GM21737 (cell line): ENCODE measurements around the gene LRP8.
"Not testable (repeated sequence)": the region's sequence is repeated elsewhere in the genome, so short reads cannot be mapped to it uniquely, and the experiment has no call there.

ENCODE experiments used
- ATAC-seq: cut with Tn5 transposase; IDR thresholded peaks from one replicate; pipeline ENCODE4 v1.9.1; 2021; ENCODE audit warnings: mild to moderate bottlenecking, moderate library complexity; ENCODE audit not compliant: unreplicated experiment

LRP8 gene

DNA sequence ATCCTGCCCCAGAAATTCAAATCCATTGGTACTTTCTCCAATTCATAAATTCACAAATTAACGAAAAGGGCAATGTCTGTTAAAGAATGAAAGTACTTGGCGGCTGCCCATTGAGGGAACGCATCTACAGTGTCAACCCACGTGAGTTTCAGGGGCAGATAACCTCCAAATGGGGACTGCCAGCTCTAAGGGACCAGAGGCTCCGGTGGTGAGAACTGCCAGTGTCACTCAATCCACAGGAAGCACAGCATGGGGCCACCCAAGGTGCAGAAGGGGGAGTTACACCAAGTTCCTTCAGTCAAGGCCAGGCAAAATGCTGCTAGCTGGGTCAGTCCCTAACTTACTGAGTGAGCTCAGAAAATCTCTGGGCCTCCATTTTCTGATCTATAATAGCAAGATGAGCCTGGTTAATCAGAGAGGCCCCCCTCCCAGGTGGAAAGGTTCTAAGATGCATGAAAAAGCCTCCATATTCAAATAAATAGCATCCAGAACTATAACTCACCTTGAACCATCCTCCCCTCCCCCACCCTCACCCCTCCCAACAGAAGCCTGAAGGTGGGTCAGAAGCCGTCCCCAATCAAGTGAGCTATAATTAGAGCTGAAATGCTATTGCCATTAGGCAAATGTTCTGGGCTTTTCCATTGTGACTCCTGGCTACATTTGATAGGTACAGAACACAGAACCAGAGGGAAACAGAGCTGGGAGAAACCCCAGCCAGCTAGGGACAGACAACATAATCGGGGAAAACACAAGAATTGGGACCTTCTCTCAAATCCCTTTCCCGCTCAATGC is 41.7 kb downstream of the LRP8 start:
- no peak for ATAC-seq

DNA sequence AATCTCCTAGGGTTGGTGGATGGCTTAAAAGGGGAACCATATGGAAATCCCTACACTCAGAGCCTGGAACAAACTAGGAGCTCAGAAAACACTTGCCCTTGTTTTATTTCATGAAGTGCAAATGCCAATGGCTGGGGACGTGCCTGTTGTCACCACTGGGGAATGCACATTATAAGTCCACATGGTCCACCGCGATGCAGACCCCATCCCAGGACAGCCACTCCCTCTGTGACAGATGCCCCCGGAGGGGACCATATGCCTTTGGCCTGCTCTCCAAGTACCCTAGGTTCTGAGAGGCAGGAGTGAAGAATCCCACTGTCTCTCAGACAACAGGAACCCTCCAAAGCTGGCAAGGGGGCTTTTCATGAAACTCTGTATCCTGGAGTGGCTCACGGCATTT is 42.3 kb downstream of the LRP8 start:
- ATAC-seq, result no peak

DNA sequence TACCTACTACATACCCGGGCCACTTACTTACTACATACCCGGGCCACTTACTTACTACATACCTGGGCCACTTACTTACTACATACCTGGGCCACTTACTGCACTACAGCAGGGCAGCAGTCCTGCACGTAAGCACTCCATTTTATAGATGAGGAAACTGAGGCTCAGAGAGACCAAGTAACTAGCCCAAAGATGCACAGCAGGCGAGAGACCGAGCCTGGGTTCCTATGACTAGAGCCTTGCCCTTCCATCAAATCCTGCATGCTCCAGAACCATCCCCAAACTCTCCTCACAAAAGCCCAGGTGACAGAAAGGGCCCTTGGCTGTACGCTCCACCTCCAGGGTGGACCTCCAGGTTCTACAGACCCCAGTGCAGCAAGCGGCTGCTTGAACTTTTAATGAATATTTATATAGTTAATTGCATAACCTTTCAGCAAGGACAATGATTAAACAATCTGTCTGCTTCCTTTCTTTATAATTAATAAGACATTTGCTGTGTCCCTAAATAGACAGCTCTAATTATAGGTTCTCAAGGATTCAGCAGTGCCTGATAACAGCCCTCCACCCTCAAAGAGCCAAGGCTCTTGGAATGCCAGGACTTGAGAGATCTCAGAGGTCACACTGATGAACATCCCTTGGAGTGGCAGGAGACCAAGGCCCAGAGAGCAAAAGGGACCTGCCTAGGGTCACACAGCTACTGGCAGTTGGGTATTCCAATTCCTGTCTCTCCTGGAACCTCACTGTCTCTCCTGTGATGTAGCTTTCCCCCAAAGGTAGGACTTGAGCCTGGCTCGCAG is 43.4 kb downstream of the LRP8 start:
- ATAC-seq, result no peak

GRCh38 chr1:53283156-53283555 is 44.7 kb downstream of the LRP8 start:
- ATAC-seq, result not testable (repeated sequence)

DNA sequence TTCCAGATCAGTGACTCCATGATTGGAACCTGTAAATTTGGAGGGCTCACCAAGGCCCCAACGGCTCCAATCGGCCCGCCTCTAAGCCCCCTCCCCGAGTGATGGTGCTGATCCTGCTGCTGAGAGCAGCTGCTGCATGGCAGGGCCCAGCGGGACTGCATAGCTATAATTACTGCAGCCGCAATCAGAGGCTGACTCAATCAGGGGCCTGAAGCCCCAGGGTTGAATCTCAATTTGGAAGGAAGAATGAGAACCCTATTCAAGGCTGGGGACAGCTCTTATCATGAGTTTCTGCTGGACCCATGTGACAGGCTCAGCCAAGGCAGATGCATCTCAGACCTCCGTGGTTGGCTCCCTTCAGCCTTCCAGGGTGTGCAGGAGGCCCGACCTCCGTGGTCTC is 46.7 kb downstream of the LRP8 start:
- no peak for ATAC-seq

DNA sequence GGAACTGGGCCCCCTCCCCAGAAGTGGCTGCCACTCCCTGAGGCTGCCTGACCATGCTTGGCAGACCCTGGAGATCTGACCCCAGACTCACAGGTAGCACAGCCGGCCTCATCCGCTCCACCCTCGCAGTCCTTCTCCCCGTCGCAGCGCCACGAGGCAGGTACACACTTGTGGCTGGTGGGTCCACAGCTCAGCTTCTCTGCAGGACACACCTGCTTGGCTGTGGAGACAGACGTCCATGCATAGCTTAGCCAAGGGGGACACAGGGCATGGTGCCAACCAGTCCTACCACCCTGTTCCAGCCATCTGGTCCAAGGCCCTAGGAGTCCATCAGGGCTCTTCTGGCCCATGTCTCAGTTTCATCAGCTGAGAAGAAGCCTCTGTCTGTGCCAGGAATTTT is 47.4 kb downstream of the LRP8 start:
- ATAC-seq, result no peak

DNA sequence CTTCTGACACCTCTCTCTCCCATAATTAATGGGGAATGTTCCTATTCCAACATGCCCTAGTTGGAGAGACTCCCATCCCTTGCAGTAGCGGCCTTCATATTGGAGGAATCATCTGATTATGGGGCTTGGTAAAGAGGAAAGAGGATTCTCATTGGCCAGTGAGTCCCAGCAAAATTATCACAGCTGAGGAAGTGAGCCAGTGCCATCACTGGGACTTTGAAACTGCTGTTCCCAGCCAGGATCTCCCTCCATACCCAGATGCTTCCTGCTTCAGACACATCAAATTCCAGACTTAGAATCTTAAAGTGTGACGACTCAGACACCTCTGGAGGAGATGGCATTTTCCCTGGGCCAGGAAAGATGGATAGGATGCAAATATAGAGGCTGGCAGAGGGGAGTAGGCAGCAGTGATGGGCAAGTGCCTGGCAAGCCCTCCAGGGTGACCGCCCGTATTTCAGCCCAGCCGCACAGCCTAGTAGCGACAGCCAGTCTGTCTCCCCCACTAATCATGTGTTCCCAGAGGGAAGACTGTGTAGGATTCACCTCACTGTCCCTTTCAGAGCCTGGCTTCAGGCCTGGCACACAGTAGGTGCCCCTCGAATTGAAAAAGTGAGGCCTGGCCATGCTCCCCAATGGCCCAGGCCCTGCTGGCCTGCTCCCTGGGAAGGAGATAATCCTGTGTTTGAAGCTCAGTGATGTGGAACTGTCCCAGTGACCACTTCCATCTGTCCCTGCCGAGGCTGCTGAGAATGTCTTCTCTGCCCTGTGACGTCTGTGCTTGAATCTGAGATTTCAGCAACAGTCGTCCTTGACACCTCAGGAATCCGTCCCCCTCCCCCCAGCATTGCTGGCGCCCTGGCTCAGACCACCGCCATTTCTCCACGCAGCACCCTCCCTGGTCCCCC is 48.3 kb downstream of the LRP8 start:
- ATAC-seq, result no peak

GRCh38 chr1:53278298-53278725 is 49.6 kb downstream of the LRP8 start:
- ATAC-seq, result no peak

- no peak for ATAC-seq
Observed at GRCh38 chr1:53277326-53277725, 50.5 kb downstream of the LRP8 start.

- ATAC-seq, result no peak
Observed at GRCh38 chr1:53276902-53277281, 51.0 kb downstream of the LRP8 start.

- no peak for ATAC-seq
Observed at GRCh38 chr1:53276153-53276901, 51.5 kb downstream of the LRP8 start.

GRCh38 chr1:53275566-53275965 is 52.3 kb downstream of the LRP8 start:
- no peak for ATAC-seq

DNA sequence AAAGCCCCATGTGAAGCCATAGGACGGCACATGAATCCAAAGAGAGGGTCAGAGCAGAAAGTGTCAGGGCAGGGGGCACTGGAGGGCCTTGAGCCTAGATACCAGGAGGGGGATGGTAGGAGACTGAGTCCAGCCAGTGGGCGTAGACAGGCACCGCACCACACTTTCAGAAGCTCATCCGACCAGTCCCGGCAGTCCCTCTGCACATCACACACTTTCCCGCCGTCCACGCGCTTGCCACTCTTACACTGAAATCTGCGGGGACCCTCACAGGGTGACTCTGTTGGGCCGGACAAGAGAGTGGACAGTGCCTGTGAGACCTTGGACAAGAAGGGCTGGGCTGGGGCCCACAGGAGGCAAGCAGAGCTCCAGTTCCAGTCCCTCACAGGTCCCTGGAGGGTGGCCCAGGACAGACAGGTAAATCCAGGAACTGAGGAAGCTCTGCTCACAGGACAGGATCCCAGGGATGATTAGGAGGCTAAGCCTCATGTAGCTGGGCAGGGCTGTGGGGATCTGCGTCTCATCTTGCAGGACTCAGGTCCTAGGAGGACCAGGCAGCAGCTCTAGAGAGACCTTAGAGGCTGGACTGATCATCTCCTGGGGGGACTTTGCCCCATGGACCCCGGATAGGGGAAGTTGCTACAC is 53.2 kb downstream of the LRP8 start:
- no peak for ATAC-seq

DNA sequence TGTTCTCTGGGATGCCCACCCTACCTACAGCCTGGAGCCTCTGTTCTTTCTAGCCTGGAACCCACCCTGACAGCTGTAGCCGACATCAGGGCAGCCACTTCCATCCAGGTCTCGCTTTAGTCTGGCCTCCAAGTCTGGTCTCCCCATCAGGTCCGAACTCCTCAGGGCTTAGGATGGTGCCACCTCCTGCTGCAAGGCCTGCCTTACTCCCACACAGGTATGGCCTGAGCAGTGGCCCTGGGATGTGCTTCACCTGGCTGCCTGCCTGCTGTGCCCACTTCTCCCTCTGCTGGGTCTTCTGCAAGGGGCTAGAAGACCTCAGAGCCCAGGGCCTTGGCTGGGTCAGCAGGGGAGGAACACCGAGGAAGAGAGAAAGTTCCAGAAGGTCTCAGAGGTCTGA is 53.8 kb downstream of the LRP8 start:
- ATAC-seq, result no peak

DNA sequence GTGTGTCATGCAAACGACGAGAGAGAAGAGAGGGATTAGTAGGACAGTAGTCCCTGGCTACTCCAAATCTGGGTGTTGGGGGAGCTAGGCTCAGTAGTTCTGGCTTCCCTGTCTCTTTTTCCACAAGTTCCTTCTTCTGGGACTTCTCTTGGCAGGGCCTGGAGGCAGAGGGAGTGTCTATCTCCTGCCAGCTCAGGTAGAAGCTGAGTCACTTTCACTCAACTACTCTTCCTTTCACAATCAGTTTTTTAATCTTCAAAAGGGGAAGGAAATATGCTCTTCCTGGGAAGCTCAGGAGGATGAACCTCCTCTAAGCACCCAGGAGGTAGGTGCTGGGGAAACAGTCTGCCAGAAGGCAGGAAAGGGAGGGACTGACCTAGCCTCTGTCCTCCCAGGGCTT is 54.3 kb downstream of the LRP8 start:
- ATAC-seq, result no peak

DNA sequence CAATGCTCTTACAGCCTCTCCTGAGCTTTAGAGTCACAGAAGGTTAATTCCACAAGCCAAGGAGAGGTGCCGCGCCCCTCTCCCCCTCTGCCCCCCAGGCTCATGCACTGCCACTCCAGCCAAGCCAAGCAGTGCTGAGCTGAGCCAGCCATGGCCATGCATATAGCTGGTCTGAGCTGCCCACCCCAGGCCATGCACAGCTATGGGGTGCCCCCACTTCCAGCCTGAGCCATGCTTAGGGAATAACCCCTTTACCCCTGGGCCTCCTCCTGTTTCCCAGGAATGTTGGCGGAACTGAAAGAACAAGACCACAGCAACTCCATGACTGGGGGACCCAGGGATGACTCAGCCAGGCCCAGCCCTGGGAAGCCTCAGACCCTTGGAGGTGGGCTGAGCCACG is 55.5 kb downstream of the LRP8 start:
- no peak for ATAC-seq

- no peak for ATAC-seq
Observed at GRCh38 chr1:53271446-53272090, 56.3 kb downstream of the LRP8 start.

DNA sequence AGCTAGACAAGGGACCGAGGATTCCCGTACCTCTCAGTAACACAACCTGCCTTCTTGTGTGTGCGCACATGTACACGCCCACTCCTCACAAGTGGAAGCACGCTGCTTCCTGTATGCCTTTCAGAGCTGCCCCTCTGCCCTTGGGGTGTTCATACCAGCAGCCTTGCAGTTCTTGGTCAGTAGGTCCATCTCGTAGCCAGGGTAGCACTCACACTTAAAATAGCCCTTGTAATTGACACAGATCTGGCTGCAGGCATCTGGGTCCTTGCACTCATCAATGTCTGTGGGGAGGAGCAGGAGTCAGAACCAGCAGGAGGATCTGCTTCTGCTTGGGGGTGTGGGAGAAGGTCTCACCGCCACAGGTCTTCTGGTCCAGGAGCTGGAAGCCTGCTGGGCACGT is 57.0 kb downstream of the LRP8 start:
- no peak for ATAC-seq

DNA sequence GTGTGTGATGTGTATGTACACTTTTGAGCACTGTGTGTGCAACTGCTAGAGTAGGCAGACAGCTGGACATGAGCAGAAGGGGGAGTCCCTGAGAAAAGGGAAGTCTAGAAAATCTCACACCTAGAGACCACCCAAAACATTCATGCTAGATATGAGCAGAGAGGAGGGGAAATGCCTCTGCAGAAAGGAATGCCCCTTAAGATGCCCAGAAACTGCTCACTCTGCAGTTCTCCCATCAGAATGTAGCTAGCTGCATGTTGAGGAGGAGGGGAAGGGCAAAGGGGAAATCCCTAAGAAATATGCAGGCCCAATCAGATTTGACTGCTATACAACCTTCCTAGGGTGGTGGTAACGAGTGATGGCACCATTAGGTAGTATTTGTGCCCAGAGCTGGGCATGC is 57.8 kb downstream of the LRP8 start:
- ATAC-seq, result no peak

GRCh38 chr1:53267761-53268160 is 60.1 kb downstream of the LRP8 start:
- no peak for ATAC-seq
